ENCODE results near the gene CHRNA7. TPM values are rescaled to one million over a fixed set of nuclear protein-coding genes. Genes with fewer than 3 reads are reported as not detected.

The CHRNA7 gene
- total and polyA plus RNA-seq, 2 donors (not counting 1 experiment from before 2014, with no cell fraction given), result 0.17 to 0.62 TPM

- TF ChIP-seq CTCF (conservative IDR thresholded peaks at IDR 0.05 in 1 of 2, IDR thresholded peaks at IDR 0.05 in 1 of 2; ENCODE audit: low read depth in 1 of 2, low read length in 2 of 2), result no peak
- TF ChIP-seq EZH2 (IDR thresholded peaks at IDR 0.05; ENCODE audit: low read length, missing control alignments), result no peak
- Histone ChIP-seq H3K36me3 (ENCODE audit: control insufficient read depth, insufficient read depth, low read length) (no peaks in the 10 kb centered on the region), H3K9ac (ENCODE audit: insufficient read depth, low read length) (no peak overlapping the region), H3K4me3 (replicated peaks in 1 of 4; ENCODE audit: control extremely low read depth in 1 of 4, insufficient read depth in 1 of 4, low read depth in 3 of 4, low read length in 4 of 4) (no peak overlapping the region), H3K79me2 (ENCODE audit: control insufficient read depth, insufficient read depth, low read length) (no peaks in the 10 kb centered on the region), H3K27me3 (ENCODE audit: control insufficient read depth, insufficient read depth, low read length) (no peaks in the 10 kb centered on the region), H3K4me2 (ENCODE audit: extremely low read depth, insufficient read depth, low read length) (no peak overlapping the region), H3K4me1 (ENCODE audit: control insufficient read depth, extremely low read depth, insufficient read depth, low read length) (no peaks in the 10 kb centered on the region), H2AFZ (ENCODE audit: low read length) (no peak overlapping the region), H4K20me1 (ENCODE audit: control insufficient read depth, extremely low read depth, insufficient read depth, low read length) (no peaks in the 10 kb centered on the region), H3K27ac (ENCODE audit: insufficient read depth, low read length) (no peak overlapping the region), H3K9me3 (ENCODE audit: control insufficient read depth, insufficient read depth, low read depth, low read length) (no peaks in the 10 kb centered on the region)
- DNase-seq (ENCODE audit: low read depth in 2 of 2), result no peak
These were observed 77.3 kb downstream of the CHRNA7 start for GRCh38 chr15:32107477-32108080.

- no peaks in the 10 kb centered on the region for H3K36me3 ChIP-seq (ENCODE audit: control insufficient read depth, insufficient read depth, low read length)
- no peak overlapping the region for H3K4me3 ChIP-seq (replicated peaks in 1 of 4; ENCODE audit: control extremely low read depth in 1 of 4, insufficient read depth in 1 of 4, low read depth in 3 of 4, low read length in 4 of 4)
- H3K4me1 ChIP-seq (ENCODE audit: control insufficient read depth, extremely low read depth, insufficient read depth, low read length), result no peaks in the 10 kb centered on the region
- DNase-seq (ENCODE audit: low read depth in 2 of 2), result no peak
- TF ChIP-seq CTCF (conservative IDR thresholded peaks at IDR 0.05 in 1 of 2, IDR thresholded peaks at IDR 0.05 in 1 of 2; ENCODE audit: low read depth in 1 of 2, low read length in 2 of 2), result no peak
- TF ChIP-seq EZH2 (IDR thresholded peaks at IDR 0.05; ENCODE audit: low read length, missing control alignments), result no peak
- H4K20me1 ChIP-seq (ENCODE audit: control insufficient read depth, extremely low read depth, insufficient read depth, low read length), result no peaks in the 10 kb centered on the region
- no peaks in the 10 kb centered on the region for H3K79me2 ChIP-seq (ENCODE audit: control insufficient read depth, insufficient read depth, low read length)
- no peaks in the 10 kb centered on the region for H3K9me3 ChIP-seq (ENCODE audit: control insufficient read depth, insufficient read depth, low read depth, low read length)
- no peak overlapping the region for H2AFZ ChIP-seq (ENCODE audit: low read length)
- H3K27ac ChIP-seq (ENCODE audit: insufficient read depth, low read length), result no peak overlapping the region
- no peak overlapping the region for H3K9ac ChIP-seq (ENCODE audit: insufficient read depth, low read length)
- H3K4me2 ChIP-seq (ENCODE audit: extremely low read depth, insufficient read depth, low read length), result no peak overlapping the region
- no peaks in the 10 kb centered on the region for H3K27me3 ChIP-seq (ENCODE audit: control insufficient read depth, insufficient read depth, low read length)
These were observed 78.3 kb downstream of the CHRNA7 start for GRCh38 chr15:32108661-32109060.

- Histone ChIP-seq H4K20me1 (ENCODE audit: control insufficient read depth, extremely low read depth, insufficient read depth, low read length) (no peaks in the 10 kb centered on the region), H3K4me1 (ENCODE audit: control insufficient read depth, extremely low read depth, insufficient read depth, low read length) (no peaks in the 10 kb centered on the region), H3K9ac (ENCODE audit: insufficient read depth, low read length) (no peak overlapping the region), H2AFZ (ENCODE audit: low read length) (no peak overlapping the region), H3K79me2 (ENCODE audit: control insufficient read depth, insufficient read depth, low read length) (no peaks in the 10 kb centered on the region), H3K4me3 (replicated peaks in 1 of 4; ENCODE audit: control extremely low read depth in 1 of 4, insufficient read depth in 1 of 4, low read depth in 3 of 4, low read length in 4 of 4) (no peak overlapping the region), H3K27ac (ENCODE audit: insufficient read depth, low read length) (no peak overlapping the region), H3K36me3 (ENCODE audit: control insufficient read depth, insufficient read depth, low read length) (no peaks in the 10 kb centered on the region), H3K9me3 (ENCODE audit: control insufficient read depth, insufficient read depth, low read depth, low read length) (no peaks in the 10 kb centered on the region), H3K4me2 (ENCODE audit: extremely low read depth, insufficient read depth, low read length) (no peak overlapping the region), H3K27me3 (ENCODE audit: control insufficient read depth, insufficient read depth, low read length) (no peaks in the 10 kb centered on the region)
- TF ChIP-seq CTCF (conservative IDR thresholded peaks at IDR 0.05 in 1 of 2, IDR thresholded peaks at IDR 0.05 in 1 of 2; ENCODE audit: low read depth in 1 of 2, low read length in 2 of 2), result no peak
- no peak for TF ChIP-seq EZH2 (IDR thresholded peaks at IDR 0.05; ENCODE audit: low read length, missing control alignments)
- DNase-seq (ENCODE audit: low read depth in 2 of 2), result no peak
These were observed 81.8 kb downstream of the CHRNA7 start for GRCh38 chr15:32112101-32112500.

Measured in fibroblast of lung (primary cell).